Fibroblast of pulmonary artery (primary cell): ENCODE measurements around the gene HOXA3.

Experiments
- DNase-seq: peaks from one replicate; pipeline ENCODE4 v3.0.0-alpha.2; 2010; ENCODE audit warnings: low read depth
- H3K4me3 ChIP-seq: replicated peaks from 2 replicates; pipeline ENCODE4 v1.5.1; 2011; ENCODE audit warnings: low read depth, mild to moderate bottlenecking, control low read depth, low read length, moderate library complexity
- CTCF ChIP-seq: IDR thresholded peaks from 2 replicates; pipeline ENCODE4 v1.5.1; 2011; ENCODE audit warnings: mild to moderate bottlenecking, control low read depth, low read length, inconsistent platforms; ENCODE audit errors: missing control alignments

HOXA3 gene

GRCh38 chr7:27150568-27151340 is 1.6 kb downstream of the HOXA3 start:
- H3K4me3 ChIP-seq: peak overlapping the region; percentile 38
- peak; percentile 51 for TF ChIP-seq CTCF
- DNase-seq: peak; percentile 66

- H3K4me3 ChIP-seq: no peak overlapping the region
- DNase-seq: no peak
- no peak for TF ChIP-seq CTCF
These were observed 2.4 kb downstream of the HOXA3 start for GRCh38 chr7:27149842-27150567.

- no peak for TF ChIP-seq CTCF
- H3K4me3 ChIP-seq: no peak overlapping the region
- DNase-seq: no peak
These were observed 3.4 kb downstream of the HOXA3 start for GRCh38 chr7:27148756-27149641.

- no peak overlapping the region for H3K4me3 ChIP-seq
- no peak for TF ChIP-seq CTCF
- DNase-seq: no peak
These were observed 4.2 kb downstream of the HOXA3 start for GRCh38 chr7:27148031-27148755.

- DNase-seq: no peak
- H3K4me3 ChIP-seq: no peak within 1 kb of the TSS
These were observed 5.0 kb downstream of the HOXA3 start, which contains the start of gene HOXA6 for GRCh38 chr7:27147199-27148030. Gene HOXA6, minus strand, starts transcription at chr7:27147774. Its CDS starts 25 bp downstream, at chr7:27147749.

More at GRCh38 chr7:27147199-27148030, 5.0 kb downstream of the HOXA3 start, which contains the start of gene HOXA6:
- TF ChIP-seq CTCF: no peak
